NCI-H2107 treated with DMSO at 0.1 percent for 48 hours (cell line): ENCODE data around the gene TSNAXIP1.

Experiments
- DNase-seq: peaks from one replicate; lab custom pipeline; 2025; ENCODE audit not compliant: unreplicated experiment; lab: John Stamatoyannopoulos, UW

Gene TSNAXIP1, protein sequence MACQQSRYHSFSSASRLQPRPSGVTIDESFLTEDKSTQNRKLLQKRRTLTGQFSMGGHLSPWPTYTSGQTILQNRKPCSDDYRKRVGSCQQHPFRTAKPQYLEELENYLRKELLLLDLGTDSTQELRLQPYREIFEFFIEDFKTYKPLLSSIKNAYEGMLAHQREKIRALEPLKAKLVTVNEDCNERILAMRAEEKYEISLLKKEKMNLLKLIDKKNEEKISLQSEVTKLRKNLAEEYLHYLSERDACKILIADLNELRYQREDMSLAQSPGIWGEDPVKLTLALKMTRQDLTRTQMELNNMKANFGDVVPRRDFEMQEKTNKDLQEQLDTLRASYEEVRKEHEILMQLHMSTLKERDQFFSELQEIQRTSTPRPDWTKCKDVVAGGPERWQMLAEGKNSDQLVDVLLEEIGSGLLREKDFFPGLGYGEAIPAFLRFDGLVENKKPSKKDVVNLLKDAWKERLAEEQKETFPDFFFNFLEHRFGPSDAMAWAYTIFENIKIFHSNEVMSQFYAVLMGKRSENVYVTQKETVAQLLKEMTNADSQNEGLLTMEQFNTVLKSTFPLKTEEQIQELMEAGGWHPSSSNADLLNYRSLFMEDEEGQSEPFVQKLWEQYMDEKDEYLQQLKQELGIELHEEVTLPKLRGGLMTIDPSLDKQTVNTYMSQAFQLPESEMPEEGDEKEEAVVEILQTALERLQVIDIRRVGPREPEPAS

DNA sequence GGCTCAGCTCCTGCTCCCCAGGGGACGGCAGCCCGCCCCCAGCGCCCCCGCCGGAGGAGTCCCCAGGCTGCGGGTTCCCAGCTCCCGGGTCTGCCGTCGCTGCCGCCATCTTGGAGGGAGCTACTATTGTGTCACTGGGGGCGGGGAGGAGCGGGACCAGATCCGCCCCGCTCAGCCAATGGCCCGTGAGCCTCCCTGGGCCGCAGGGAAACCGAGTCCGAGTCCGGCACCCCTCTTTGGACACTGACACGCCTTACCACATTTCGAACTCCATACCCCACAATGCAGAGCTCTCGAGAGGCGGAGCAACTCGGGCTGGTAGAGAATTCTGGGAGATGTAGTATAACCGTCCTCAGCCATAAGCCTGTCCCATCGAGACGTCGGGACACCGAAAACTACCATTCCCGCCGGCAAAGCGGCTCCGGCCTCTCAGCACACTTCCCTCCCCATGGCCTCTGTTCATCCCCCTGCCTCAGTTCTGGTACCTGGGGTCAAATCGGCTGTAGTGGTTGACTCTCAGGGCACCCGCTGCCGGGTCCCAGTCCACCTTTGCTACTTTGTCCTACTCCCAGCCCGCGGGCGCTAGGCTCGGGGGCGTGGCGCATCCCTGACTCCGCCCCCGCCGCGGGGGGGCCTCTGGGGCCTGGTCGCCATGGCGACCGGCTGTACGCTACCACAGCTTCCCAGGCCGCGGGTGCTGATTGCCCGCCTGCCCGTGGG is at the start of gene TSNAXIP1, which contains the start of gene RANBP10:
TSS of gene TSNAXIP1 (plus strand) at position 462 of the 720 bp plus-strand sequence. CDS start 261 bp downstream, outside the sequence.
TSS of gene RANBP10 (minus strand) at position 133 of the 720 bp plus-strand sequence. CDS start at position 109, 24 bp downstream.
- DNase-seq: peak; percentile 98

DNA sequence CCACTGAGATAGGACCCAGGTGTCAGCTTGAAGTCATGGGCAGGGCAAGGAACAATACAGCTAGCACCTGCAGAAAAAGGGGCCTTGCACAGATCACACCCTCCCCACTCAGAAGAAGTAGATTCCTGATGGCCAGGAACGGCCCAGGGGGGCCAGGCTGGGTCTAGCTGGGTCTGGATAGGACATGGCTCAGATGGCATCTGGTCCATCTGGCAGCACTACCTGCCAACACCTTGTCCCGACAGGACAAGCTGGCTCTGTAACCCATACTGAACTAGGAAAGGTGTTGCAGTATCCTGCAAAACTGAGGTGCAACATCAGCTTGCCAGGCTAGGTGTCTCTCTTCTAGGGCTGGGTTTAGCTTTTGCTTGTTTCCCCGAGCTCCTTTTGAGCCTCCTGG is 48.7 kb upstream of the TSNAXIP1 start:
- no peak for DNase-seq

DNA sequence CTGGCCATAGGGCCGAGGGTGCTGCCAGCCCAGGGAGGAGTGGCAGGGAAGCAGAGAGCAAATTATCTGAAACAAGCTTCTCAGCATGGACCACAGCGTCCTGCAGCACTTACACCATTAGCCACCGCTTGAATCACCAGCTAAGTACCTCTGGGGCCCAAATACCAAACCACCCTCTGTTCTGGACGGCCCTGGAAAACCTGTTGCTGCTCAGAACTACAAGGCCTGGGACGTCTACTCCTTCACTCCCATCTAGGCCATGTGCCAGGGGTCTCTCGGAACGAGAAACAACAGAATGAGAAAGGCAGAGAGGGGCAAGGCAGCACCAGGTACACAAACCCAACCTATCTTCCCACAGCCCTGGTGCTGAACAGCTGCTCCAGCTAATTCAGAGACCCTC is 47.7 kb upstream of the TSNAXIP1 start:
- no peak for DNase-seq

DNA sequence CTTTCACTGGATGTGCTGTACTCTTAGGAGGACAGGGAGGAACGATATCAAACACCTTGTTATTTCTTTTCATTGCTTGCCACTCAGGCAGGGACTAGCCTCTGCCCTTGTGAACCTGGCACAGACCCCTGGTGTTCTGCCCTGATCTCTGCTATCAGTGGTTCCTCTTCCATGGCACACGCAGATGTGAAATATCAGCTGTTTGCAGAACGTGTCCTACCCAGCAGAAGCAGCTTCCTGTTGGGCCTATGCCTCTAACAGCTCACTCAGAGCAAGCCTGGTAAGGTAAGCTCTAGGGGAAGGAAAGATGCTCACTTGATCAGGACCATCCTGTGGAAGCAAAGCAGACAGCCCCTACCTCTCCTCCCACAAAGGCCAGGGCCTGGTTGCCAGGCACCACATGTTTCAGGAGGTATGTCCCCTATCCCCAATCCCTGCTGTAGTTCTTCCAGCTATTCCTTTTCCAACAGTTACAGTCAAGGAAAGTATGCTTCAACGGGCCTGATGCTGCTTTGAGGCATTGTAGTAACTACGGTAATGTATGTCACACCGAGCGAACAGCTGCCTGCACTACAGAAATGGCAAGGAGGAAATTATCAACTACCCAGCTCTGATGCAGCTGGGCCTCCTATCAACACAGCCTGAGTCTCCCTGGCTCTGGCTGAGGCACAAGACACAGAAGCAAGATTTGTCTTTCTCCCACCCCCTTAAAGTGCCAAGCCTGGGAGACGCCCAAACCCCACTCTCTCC is 46.3 kb upstream of the TSNAXIP1 start:
- DNase-seq: no peak

DNA sequence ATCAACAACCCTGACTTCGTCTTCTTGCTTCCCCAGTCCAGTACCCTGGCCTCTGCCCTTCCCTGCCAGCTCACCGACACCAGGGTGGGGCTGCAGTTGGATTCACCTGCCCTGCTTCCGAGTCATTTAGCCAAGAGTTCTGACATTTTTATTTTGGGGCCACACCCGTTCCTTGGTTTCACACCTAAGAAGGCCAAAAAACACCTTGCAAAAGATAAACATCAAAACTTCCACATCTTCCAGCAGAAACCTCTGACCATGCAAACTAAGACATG is 45.8 kb upstream of the TSNAXIP1 start:
- DNase-seq: no peak

DNA sequence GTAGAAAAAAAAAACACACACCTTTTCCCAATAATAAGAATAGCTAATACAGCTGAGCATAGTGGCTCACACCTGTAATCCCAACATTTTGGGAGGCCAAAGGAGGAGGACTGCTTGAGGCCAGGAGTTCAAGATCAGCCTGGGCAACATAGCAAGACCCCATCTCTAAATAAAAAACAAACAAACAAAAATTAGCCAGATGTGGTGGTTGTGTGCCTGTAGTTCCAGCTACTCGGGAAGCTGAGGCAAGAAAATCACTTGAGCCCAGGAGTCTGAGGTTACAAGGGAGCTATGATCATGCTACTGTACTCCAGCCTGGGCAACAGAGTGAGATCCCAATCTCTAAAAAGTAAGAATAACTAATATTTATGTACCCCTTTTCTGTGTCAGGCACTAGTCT is 44.8 kb upstream of the TSNAXIP1 start:
- DNase-seq: no peak

DNA sequence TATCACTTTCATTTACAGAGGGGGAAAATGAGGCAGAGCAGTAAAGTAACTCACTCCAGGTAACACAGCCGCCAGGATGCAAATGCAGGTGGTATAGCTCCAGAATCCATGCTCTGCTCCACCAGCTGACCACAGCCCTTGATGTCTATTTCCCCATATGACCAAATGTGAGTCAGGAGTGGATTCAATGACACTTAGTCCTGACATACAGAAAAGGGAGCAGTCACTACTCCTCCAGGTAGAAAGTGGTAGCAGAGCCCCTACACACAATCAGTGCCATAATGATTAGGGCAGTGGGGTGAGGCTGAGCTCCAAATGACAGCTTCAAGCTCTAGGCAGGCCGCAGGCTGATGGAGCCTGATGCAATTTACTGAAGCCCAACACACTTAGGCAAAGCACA is 44.3 kb upstream of the TSNAXIP1 start:
- DNase-seq: no peak

DNA sequence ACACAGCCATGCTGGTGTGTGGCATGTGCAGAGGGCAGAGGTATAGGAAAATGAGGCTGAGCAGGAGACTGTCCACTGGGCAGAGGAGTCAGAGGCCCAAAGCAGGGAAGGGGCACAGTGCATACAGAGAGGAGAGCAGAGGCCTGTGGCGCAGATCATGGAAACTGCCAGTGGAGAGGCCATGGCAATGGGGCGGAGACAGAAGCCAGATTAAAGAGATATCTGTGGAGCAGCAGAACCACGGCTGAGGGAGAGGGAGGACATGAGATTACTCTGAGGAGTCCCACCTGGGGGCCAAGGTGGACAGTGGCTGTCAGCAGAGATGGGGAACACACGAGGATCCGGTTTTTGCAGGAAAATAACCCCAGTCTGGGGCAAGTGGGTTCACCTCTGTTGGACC is 43.6 kb upstream of the TSNAXIP1 start:
- DNase-seq: no peak

DNA sequence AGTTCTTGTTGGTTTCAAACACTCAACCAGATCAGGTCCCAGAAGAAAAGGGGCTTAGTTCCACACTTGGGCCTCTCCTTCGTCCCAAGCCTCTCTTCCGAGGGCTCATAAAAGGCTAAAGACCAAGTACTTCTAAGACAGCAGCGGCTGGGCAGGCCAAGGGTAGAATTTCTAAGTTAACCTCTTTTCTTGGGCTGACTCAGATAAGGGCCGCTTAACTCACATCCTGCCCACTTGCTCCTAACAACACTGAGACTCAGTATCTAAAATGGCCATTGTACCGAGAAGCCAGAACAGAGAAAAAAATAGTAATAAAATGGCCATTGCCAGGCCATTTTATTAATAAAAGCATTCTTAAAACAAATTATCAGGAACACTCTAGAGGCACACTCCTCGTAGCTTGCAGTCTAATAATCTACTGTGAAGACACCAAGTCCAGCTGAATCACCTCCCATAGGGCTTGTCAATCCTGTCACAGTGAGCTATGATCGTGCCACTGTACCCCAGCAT is 42.5 kb upstream of the TSNAXIP1 start:
- DNase-seq: no peak

DNA sequence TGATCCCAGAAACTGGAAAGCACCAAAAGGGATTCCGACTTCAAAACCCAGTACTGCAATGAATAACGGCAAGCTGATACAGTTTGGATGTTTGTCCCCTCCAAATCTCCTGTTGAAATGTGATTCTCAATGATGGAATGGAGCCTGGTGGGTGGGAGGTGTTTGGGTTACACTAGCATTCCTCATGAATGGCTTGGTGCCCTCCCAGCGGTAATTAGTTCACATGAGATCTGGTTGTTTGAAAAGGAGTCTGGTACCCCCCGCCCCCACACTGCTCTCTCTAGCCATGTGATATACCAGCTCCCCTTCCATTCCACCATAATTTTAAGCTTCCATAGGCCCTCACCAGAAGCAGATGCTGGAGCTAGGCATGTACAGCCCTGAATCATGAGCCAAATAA is 40.4 kb upstream of the TSNAXIP1 start:
- no peak for DNase-seq

DNA sequence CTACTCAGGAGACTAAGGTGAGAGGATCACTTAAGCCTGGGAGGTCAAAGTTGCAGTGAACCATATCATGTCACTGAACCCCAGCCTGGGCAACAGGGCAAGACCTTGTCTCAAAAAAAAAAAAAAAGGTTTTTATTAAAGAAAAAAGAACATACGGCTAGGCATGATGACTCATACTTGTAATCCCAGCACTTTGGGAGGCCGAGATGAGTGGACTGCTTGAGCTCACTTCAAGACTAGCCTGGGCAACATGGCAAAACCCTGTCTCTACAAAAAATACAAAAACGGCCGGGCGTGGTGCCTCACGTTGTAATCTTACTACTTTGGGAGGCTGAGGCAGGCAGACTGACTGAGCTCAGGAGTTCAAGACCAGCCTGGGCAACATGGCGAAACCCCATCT is 38.7 kb upstream of the TSNAXIP1 start:
- no peak for DNase-seq

DNA sequence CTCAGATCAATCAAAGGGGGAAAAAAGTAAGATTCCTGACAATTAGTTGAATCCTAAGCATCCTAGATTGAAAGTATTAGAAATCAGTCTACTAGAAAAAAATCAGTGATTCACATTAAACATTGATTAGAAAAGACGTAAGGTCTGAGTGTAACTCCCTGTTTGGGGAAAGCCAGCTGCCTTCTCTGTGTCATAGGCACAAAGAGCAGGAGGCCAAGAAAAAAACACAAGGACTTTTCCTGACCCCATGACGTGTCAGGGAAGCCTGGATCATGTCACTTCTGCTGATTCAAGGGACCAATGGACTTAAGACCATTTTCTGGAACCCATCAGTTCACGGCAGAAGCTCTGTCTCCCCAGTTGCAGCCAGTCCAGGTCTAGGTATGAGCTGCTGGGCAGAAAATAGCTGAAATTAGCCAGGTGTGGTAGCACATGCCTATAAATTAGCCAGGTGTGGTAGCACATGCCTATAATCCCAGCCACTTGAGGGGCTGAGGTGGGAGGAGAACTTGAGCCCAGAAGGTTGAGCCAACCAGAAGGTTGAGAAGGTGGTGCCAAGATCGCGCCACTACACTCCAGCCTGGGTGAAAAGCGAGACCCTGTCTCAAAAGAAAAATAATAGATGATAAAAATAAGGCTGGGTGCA is 36.2 kb upstream of the TSNAXIP1 start:
- no peak for DNase-seq

DNA sequence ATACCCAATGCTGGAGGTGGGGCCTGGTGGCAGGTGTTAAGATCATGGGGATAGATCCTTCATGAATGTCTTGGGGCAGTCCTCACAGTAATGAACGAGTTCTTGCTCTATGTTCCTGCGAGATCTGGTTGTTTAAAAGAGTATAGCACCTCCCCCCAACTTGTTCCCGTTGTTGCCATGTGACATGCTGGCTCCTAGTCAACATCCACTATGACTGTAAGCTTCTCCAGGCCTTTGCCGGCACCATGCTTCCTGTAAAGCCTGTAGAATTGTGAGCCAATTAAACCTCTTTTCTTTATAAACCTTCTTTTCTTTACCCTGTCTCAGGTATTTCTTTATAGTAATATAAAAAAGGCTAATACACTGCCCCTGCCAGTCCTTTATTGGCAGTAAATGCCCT is 33.6 kb upstream of the TSNAXIP1 start:
- DNase-seq: no peak

DNA sequence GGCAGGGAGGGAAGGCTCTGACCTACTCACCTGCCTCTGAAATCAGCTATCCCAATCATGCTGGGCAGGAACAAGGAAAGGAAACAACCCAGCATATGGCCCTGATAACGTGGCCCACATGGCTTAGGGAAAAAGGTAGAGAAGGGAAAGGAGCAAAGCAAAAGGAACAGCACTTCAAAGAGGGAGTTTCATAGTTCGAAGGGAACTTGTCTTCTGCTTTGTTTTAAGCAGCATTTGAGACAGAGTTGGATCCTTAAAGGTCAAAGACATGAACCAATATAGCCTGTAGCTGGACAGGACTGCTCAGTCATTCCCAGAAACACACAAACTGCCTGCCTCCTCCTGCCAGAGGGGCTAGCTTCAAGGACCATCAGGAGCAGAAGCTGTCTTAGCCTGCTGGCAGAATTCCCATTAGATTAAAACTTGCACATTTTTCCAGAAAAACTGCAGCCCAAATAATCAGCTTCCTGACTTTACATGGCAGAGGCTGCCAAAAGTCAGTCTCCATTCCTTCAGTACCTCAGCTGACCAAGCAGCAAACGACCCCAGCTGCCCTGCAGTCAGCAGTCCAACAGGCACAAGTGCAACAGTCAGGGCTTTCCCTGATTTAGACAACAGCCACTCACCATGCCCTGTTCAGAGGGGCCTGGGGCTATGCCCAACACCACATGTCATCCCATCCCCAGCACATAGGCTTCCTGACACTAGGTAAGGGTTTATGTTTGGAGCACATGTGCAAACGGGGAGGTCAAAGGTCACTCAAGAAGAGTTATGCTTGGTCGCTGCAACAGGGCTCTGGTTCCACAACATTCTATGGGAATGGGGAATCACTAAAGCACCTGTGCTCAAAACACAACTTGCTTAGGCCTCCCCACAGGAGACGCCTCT is 32.9 kb upstream of the TSNAXIP1 start:
- DNase-seq: no peak

DNA sequence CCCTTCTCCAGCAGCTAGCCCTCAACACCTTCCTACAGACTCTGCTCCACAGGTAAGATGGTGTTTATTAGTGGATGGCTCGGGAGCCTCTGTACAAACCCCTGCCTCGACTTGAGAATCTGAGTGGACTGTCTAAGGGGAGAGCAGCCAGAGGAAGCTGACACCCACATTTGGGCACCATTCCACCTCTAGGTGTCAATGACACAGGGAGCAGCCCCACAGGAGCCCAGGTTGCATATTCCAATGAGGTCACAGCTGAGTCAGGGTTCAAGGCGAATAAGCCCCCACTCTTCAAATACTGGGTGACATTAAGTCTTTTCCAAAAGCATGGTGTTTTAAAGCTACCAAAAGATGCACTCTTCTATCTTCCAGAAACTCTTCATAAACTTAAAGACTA is 32.2 kb upstream of the TSNAXIP1 start:
- DNase-seq: no peak

DNA sequence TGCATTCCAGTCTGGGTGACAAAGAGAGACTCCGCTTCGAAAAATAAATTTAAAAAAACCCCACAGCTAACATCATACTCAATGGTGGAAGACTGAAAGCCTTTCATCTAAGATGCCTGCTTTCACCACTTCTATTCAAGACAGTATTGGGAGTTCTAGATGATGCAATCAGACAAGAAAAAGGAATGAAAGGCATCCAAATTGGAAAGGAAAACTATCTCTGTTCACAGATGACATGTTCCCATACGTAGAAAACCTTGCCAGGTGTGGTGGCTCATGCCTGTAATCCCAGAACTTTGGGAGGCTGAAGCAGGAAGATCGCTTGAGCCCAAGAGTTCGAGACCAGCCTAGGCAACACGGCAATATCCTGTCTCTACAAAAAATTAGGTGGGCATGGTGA is 31.4 kb upstream of the TSNAXIP1 start:
- DNase-seq: no peak

DNA sequence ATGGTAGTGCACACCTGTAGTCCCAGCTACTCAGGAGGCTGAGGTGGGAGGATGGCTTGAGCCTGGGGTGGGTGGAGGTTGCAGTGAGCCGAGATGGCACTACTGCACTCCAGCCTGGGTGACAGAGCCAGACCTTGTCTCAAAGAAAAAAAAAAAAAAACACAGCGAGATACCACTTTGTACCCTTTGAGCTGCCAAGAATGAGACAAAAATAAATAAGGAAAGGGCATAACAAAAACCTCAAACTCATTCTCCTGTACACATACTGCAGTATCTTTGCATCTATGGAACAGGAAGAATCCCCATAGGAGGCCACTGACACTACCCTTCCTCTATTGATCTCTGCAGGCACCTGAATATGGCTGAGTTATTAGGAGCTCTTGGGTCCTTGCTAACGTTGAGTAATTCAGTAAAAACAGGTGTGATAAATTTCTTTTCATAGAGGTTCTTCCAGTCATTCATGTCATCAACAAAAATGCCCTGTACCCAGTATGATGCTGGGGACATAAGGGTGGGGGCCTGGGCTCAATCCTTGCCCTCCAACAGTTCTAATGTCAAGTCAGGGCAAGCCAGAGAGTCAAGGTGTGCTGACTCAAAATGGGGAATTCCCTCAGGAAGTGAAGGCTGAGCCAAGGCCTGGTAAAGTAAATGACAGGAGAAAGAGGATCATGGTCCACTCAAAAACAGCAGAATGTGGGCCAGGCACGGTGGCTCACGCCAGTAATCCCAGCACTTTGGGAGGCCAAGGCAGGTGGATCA is 27.3 kb upstream of the TSNAXIP1 start:
- DNase-seq: no peak

DNA sequence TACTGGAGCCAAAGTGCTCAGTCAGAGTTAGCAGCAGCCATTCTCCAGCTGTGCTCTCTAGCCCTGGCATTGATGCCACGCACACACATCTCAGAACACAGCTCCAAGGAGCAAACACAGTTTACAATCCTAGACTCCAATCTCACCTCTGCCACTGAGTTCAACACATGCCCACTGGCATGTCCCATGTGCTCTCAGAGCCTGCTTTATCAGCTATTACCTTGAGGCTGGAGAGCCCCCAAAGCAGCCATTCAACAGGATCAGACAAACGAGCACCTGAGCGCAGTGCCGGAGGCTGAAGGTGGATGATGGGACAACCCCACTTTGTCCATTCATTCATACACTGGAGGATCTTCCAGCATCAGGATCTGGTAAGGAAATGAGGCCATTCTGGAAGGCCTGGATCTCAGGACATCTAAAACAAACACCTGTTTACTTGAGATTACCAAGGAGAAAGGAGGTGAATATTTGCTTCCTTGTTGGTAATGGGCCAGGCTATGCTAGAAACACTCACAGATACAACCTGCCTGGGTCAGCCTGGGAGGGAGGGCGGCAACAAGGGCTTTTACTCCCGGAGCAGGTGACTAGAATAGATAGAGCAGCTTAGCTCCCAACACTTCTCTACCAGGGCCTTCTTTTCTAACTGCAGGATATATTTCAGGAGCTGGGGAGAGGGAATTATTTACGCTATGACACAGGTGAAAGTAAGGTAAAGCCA is 25.7 kb upstream of the TSNAXIP1 start:
- DNase-seq: no peak
